Mesenchymal stem cell (in vitro differentiated cells and primary cell): ENCODE results near the gene CLDN22.

Experiments
- DNase-seq: peaks from one replicate; pipeline ENCODE4 v3.0.0-alpha.2; 2013
- H2AFZ ChIP-seq: one replicate; pipeline ENCODE4 v1.6.1; 2013; ENCODE audit warnings: low read depth, mild to moderate bottlenecking, control low read depth, inconsistent platforms, low read length, moderate library complexity
- H2AK5ac ChIP-seq: 2 replicates; pipeline ENCODE4 v1.6.1; 2013; ENCODE audit warnings: low read length, moderate library complexity, mild to moderate bottlenecking, inconsistent platforms; ENCODE audit not compliant: severe bottlenecking
- H2BK120ac ChIP-seq: one replicate; pipeline ENCODE4 v1.6.1; 2013; ENCODE audit warnings: low read depth, mild to moderate bottlenecking, inconsistent platforms, low read length, moderate library complexity
- H2BK12ac ChIP-seq, 2 experiments: one replicate each; pipeline ENCODE4 v1.6.1; 2013; ENCODE audit warnings: inconsistent platforms in 2 of 2, low read length in 2 of 2, mild to moderate bottlenecking in 2 of 2, moderate library complexity in 2 of 2, control low read depth in 1 of 2
- H2BK15ac ChIP-seq: one replicate; pipeline ENCODE4 v1.6.1; 2013; ENCODE audit warnings: mild to moderate bottlenecking, low read depth, inconsistent platforms; ENCODE audit not compliant: poor library complexity, severe bottlenecking
- H2BK5ac ChIP-seq: 2 replicates; pipeline ENCODE4 v1.6.1; 2013; ENCODE audit warnings: low read depth, mild to moderate bottlenecking, low read length, control low read depth, inconsistent platforms; ENCODE audit not compliant: poor library complexity, severe bottlenecking
- H3K14ac ChIP-seq, 2 experiments: one replicate each; pipeline ENCODE4 v1.6.1; 2013; ENCODE audit warnings: inconsistent platforms in 2 of 2, low read length in 2 of 2, control low read depth in 1 of 2, mild to moderate bottlenecking in 1 of 2, moderate library complexity in 1 of 2
- H3K18ac ChIP-seq, 2 experiments: one replicate each; pipeline ENCODE4 v1.6.1; 2013; ENCODE audit warnings: inconsistent platforms in 2 of 2, low read length in 2 of 2, control low read depth in 1 of 2, low read depth in 1 of 2, mild to moderate bottlenecking in 1 of 2
- H3K23ac ChIP-seq, 2 experiments: one replicate each; pipeline ENCODE4 v1.6.1; 2013; ENCODE audit warnings: inconsistent platforms in 2 of 2, low read length in 2 of 2, mild to moderate bottlenecking in 2 of 2, moderate library complexity in 2 of 2, control low read depth in 1 of 2
- H3K27ac ChIP-seq: 2 replicates; pipeline ENCODE4 v1.5.1; 2013; ENCODE audit warnings: mild to moderate bottlenecking, moderate library complexity, low read length, control low read depth, inconsistent platforms; ENCODE audit not compliant: poor library complexity, severe bottlenecking
- H3K27me3 ChIP-seq, 2 experiments: 2 replicates each; pipeline versions ENCODE4 v1.6.1 to v1.7.0; 2013; ENCODE audit warnings: low read length in 2 of 2, mild to moderate bottlenecking in 2 of 2, moderate library complexity in 2 of 2, control low read depth in 1 of 2, inconsistent platforms in 1 of 2; ENCODE audit not compliant: control insufficient read depth in 1 of 2, insufficient read depth in 1 of 2
- H3K36me3 ChIP-seq, 2 experiments: 2 replicates each; pipeline versions ENCODE4 v1.6.1 to v1.7.0; 2013; ENCODE audit warnings: low read length in 2 of 2, control low read depth in 1 of 2, inconsistent platforms in 1 of 2, low read depth in 1 of 2, mild to moderate bottlenecking in 1 of 2; ENCODE audit not compliant: insufficient read depth in 2 of 2, control insufficient read depth in 1 of 2
- H3K4ac ChIP-seq, 2 experiments: one replicate each; pipeline ENCODE4 v1.6.1; 2013; ENCODE audit warnings: inconsistent platforms in 2 of 2, low read length in 2 of 2, mild to moderate bottlenecking in 2 of 2, moderate library complexity in 2 of 2, control low read depth in 1 of 2, low read depth in 1 of 2
- H3K4me1 ChIP-seq: 2 replicates; pipeline ENCODE4 v1.6.1; 2013; ENCODE audit warnings: low read depth, low read length, control low read depth; ENCODE audit not compliant: control insufficient read depth, insufficient read depth
- H3K4me2 ChIP-seq: 2 replicates; pipeline ENCODE4 v1.6.1; 2013; ENCODE audit warnings: low read length, mild to moderate bottlenecking, inconsistent platforms; ENCODE audit not compliant: poor library complexity, severe bottlenecking
- H3K4me3 ChIP-seq, 2 experiments: 2 replicates each; pipeline versions ENCODE4 v1.5.1 to v1.7.0; 2013; ENCODE audit warnings: low read length in 2 of 2, mild to moderate bottlenecking in 2 of 2, control low read depth in 1 of 2, low read depth in 1 of 2; ENCODE audit not compliant: insufficient read depth in 1 of 2
- H3K79me1 ChIP-seq: replicated peaks from 2 replicates; pipeline ENCODE4 v1.6.1; 2013; ENCODE audit warnings: mild to moderate bottlenecking, control low read depth, low read length, inconsistent platforms; ENCODE audit not compliant: poor library complexity, severe bottlenecking
- H3K9ac ChIP-seq: 2 replicates; pipeline ENCODE4 v1.7.0; 2013; ENCODE audit warnings: mild to moderate bottlenecking, low read length, moderate library complexity
- H3K9me3 ChIP-seq: 2 replicates; pipeline ENCODE4 v1.7.0; 2013; ENCODE audit warnings: mild to moderate bottlenecking, low read length; ENCODE audit not compliant: control insufficient read depth
- H4K8ac ChIP-seq: one replicate; pipeline ENCODE4 v1.6.1; 2013; ENCODE audit warnings: inconsistent platforms, mild to moderate bottlenecking, low read length, moderate library complexity
- H4K91ac ChIP-seq: one replicate; pipeline ENCODE4 v1.6.1; 2013; ENCODE audit warnings: mild to moderate bottlenecking, low read length, inconsistent platforms
- WGBS: methylation state at CpG from one replicate; pipeline ENCODE4 v1.1.7; 2013; ENCODE audit warnings: mixed read lengths; 5-methylcytosine and 5-hydroxymethylcytosine counted together

Gene CLDN22

GRCh38 chr4:183284258-183284785, 35.8 kb downstream of the CLDN22 start:
- Histone ChIP-seq H3K18ac (no peak overlapping the region), H3K4me3 (no peak overlapping the region), H3K4ac (peak overlapping the region in 1 of 2 experiments; percentile 15), H3K23ac (no peak overlapping the region), H2BK120ac (no peak overlapping the region), H4K91ac (no peak overlapping the region), H2BK15ac (no peak overlapping the region), H4K8ac (no peak overlapping the region), H2BK12ac (peak overlapping the region in 1 of 2 experiments; percentile 27), H3K4me1 (peaks cover 22% of the 10 kb centered on the region), H3K9me3 (no peaks in the 10 kb centered on the region), H3K27me3 (no peaks in the 10 kb centered on the region), H3K14ac (no peak overlapping the region), H3K27ac (no peak overlapping the region), H3K36me3 (peaks cover 20 to 84% of the 10 kb centered on the region in 2 experiments), H2AFZ (no peak overlapping the region), H2AK5ac (peak overlapping the region; percentile 1), H3K4me2 (no peak overlapping the region), H3K79me1 (peaks cover 15% of the 10 kb centered on the region), H2BK5ac (no peak overlapping the region), H3K9ac (no peak overlapping the region)
- WGBS: 66% methylated on average over 12 of the region's 12 CpGs
- DNase-seq: peak; percentile 17

GRCh38 chr4:183276106-183276505, 44.0 kb downstream of the CLDN22 start:
- H2BK12ac ChIP-seq: no peak overlapping the region
- no peak overlapping the region for H3K18ac ChIP-seq
- no peaks in the 10 kb centered on the region for H3K27me3 ChIP-seq
- H3K4me1 ChIP-seq: no peaks in the 10 kb centered on the region
- no peak overlapping the region for H3K9ac ChIP-seq
- no peak overlapping the region for H3K27ac ChIP-seq
- no peak overlapping the region for H3K14ac ChIP-seq
- no peak overlapping the region for H4K91ac ChIP-seq
- no peak overlapping the region for H2BK5ac ChIP-seq
- no peak overlapping the region for H2AK5ac ChIP-seq
- H2AFZ ChIP-seq: no peak overlapping the region
- H3K4me3 ChIP-seq: no peak overlapping the region
- H4K8ac ChIP-seq: no peak overlapping the region
- H3K23ac ChIP-seq: no peak overlapping the region
- H3K9me3 ChIP-seq: peaks cover 33% of the 10 kb centered on the region
- peaks cover 9% of the 10 kb centered on the region for H3K79me1 ChIP-seq
- H2BK120ac ChIP-seq: no peak overlapping the region
- DNase-seq: no peak
- no peak overlapping the region for H3K4ac ChIP-seq
- H2BK15ac ChIP-seq: no peak overlapping the region
- H3K36me3 ChIP-seq: peaks cover 6 to 55% of the 10 kb centered on the region in 2 experiments
- no peak overlapping the region for H3K4me2 ChIP-seq
- 33% methylated on average over 1 of the region's 1 CpG for WGBS

GRCh38 chr4:183272384-183272783, 47.7 kb downstream of the CLDN22 start:
- no peak for DNase-seq
- H3K4me3 ChIP-seq: no peak overlapping the region
- H3K14ac ChIP-seq: no peak overlapping the region
- no peak overlapping the region for H2BK5ac ChIP-seq
- no peak overlapping the region for H3K23ac ChIP-seq
- no peak overlapping the region for H3K18ac ChIP-seq
- H3K4me1 ChIP-seq: no peaks in the 10 kb centered on the region
- no peak overlapping the region for H2AFZ ChIP-seq
- H3K9ac ChIP-seq: no peak overlapping the region
- peaks cover 10% of the 10 kb centered on the region for H3K79me1 ChIP-seq
- no peak overlapping the region for H4K8ac ChIP-seq
- H3K27me3 ChIP-seq: no peaks in the 10 kb centered on the region
- H2BK120ac ChIP-seq: no peak overlapping the region
- no peak overlapping the region for H3K4ac ChIP-seq
- H3K27ac ChIP-seq: no peak overlapping the region
- no peak overlapping the region for H2AK5ac ChIP-seq
- 87% methylated on average over 3 of the region's 3 CpGs for WGBS
- no peak overlapping the region for H3K4me2 ChIP-seq
- H2BK15ac ChIP-seq: no peak overlapping the region
- no peak overlapping the region for H4K91ac ChIP-seq
- H2BK12ac ChIP-seq: no peak overlapping the region
- H3K9me3 ChIP-seq: peaks cover 33% of the 10 kb centered on the region
- H3K36me3 ChIP-seq: peaks cover 12 to 80% of the 10 kb centered on the region in 2 experiments

- H3K18ac ChIP-seq: no peak overlapping the region
- no peak overlapping the region for H4K91ac ChIP-seq
- no peak overlapping the region for H3K9ac ChIP-seq
- WGBS: 85% methylated on average over 6 of the region's 9 CpGs
- H3K27me3 ChIP-seq: no peaks in the 10 kb centered on the region
- H3K23ac ChIP-seq: no peak overlapping the region
- no peak overlapping the region for H3K4ac ChIP-seq
- no peak for DNase-seq
- H3K4me2 ChIP-seq: no peak overlapping the region
- H3K27ac ChIP-seq: no peak overlapping the region
- H2BK15ac ChIP-seq: no peak overlapping the region
- H3K4me1 ChIP-seq: peaks cover 7% of the 10 kb centered on the region
- peaks cover 12% of the 10 kb centered on the region for H3K79me1 ChIP-seq
- H2BK12ac ChIP-seq: no peak overlapping the region
- H3K4me3 ChIP-seq: no peak overlapping the region
- H4K8ac ChIP-seq: no peak overlapping the region
- peaks cover 14 to 75% of the 10 kb centered on the region in 2 experiments for H3K36me3 ChIP-seq
- H2AFZ ChIP-seq: no peak overlapping the region
- no peak overlapping the region for H2BK5ac ChIP-seq
- H3K14ac ChIP-seq: no peak overlapping the region
- peaks cover 3% of the 10 kb centered on the region for H3K9me3 ChIP-seq
- no peak overlapping the region for H2BK120ac ChIP-seq
- H2AK5ac ChIP-seq: no peak overlapping the region
Observed at GRCh38 chr4:183268556-183268955, 51.5 kb downstream of the CLDN22 start.
